PC-3 (cell line): ENCODE results near the gene CCL22.

Experiments used
- CTCF ChIP-seq: fragments of 300-600 bp; sonication (generic); conservative IDR thresholded peaks from 2 replicates; pipeline ENCODE4 v1.5.1; 2017; ENCODE audit warnings: antibody characterized with exemption, low read depth, mild to moderate bottlenecking, low read length
- EZH2 ChIP-seq: fragments of 300-600 bp; sonication (generic); IDR thresholded peaks from one replicate; pipeline ENCODE4 v1.6.1; 2017; ENCODE audit warnings: antibody characterized with exemption, mild to moderate bottlenecking, low read length; ENCODE audit not compliant: unreplicated experiment
- EZH2phosphoT487 ChIP-seq: fragments of 300-600 bp; sonication (generic); IDR thresholded peaks from 2 replicates; pipeline ENCODE4 v1.6.1; 2018; ENCODE audit warnings: mild to moderate bottlenecking, antibody characterized with exemption, low read length, borderline replicate concordance

- TF ChIP-seq EZH2 (no peak), CTCF (no peak), EZH2phosphoT487 (no peak)
These were observed 47.8 kb upstream of the CCL22 start for GRCh38 chr16:57310801-57311200.
